ENCODE measurements around the gene AGXT.

GRCh38 chr2:240839152-240840143, 29.2 kb upstream of the AGXT start:
- no peak for TF ChIP-seq CTCF (IDR thresholded peaks at IDR 0.05)
- no peak for TF ChIP-seq POLR2A (IDR thresholded peaks at IDR 0.05)

Data from esophagus squamous epithelium (tissue), 4 donors.